Measurements from ENCODE around the gene DIAPH1.

Gene DIAPH1

GRCh38 chr5:141521244-141521781 lies 97.5 kb downstream of the DIAPH1 start:
- Histone ChIP-seq H3K14ac (ENCODE audit: low read length) (no peak overlapping the region), H3K27me3 (ENCODE audit: control insufficient read depth in 3 of 3, insufficient read depth in 3 of 3, low read depth in 1 of 3, low read length in 3 of 3) (no peaks in the 10 kb centered on the region), H2BK120ac (ENCODE audit: low read depth, low read length) (no peak overlapping the region), H2BK12ac (ENCODE audit: low read length) (no peak overlapping the region), H3K9me3 (replicated peaks in 1 of 2; ENCODE audit: control insufficient read depth in 2 of 2, insufficient read depth in 1 of 2, low read depth in 1 of 2, low read length in 2 of 2) (peaks cover 0 to 36% of the 10 kb centered on the region in 2 donors), H3K27ac (replicated peaks; ENCODE audit: low read length) (peak overlapping the region; percentile 98), H4K8ac (ENCODE audit: low read depth, low read length) (no peak overlapping the region), H2AK5ac (ENCODE audit: low read depth, low read length) (no peak overlapping the region), H2BK15ac (ENCODE audit: low read length) (no peak overlapping the region), H2AFZ (ENCODE audit: low read length) (peak overlapping the region; percentile 17), H3K4me3 (ENCODE audit: low read length in 2 of 2) (no peak overlapping the region), H3K36me3 (replicated peaks in 1 of 2; ENCODE audit: control insufficient read depth in 2 of 2, insufficient read depth in 2 of 2, low read length in 2 of 2) (peaks cover 12 to 83% of the 10 kb centered on the region in 2 donors), H2BK5ac (ENCODE audit: low read length) (no peak overlapping the region), H4K91ac (ENCODE audit: low read depth, low read length, poor library complexity) (no peak overlapping the region), H3K23ac (ENCODE audit: low read depth, low read length, poor library complexity) (no peak overlapping the region), H3K18ac (ENCODE audit: low read length) (no peak overlapping the region), H3K79me1 (ENCODE audit: low read depth, low read length) (no peaks in the 10 kb centered on the region), H3K4me1 (ENCODE audit: control insufficient read depth in 2 of 2, insufficient read depth in 1 of 2, low read depth in 1 of 2, low read length in 2 of 2) (peaks cover 29 to 39% of the 10 kb centered on the region in 2 donors), H3K4ac (ENCODE audit: low read length) (no peak overlapping the region), H3K4me2 (ENCODE audit: insufficient read depth, low read length, poor library complexity, severe bottlenecking) (no peak overlapping the region), H3K9ac (ENCODE audit: low read depth, low read length, poor library complexity) (no peak overlapping the region)
- no CpG with 5 or more reads among the region's 2 CpGs for WGBS, 2 donors (ENCODE audit: extremely low coverage in 2 of 2, insufficient read length in 2 of 2, insufficient replicate concordance in 1 of 2)
- DNase-seq (ENCODE audit: low spot score) = peak; percentile 83

GRCh38 chr5:141519605-141520565 lies 98.9 kb downstream of the DIAPH1 start:
- Histone ChIP-seq H3K36me3 (replicated peaks in 1 of 2; ENCODE audit: control insufficient read depth in 2 of 2, insufficient read depth in 2 of 2, low read length in 2 of 2) (peaks cover 13 to 84% of the 10 kb centered on the region in 2 donors), H2BK120ac (ENCODE audit: low read depth, low read length) (peak overlapping the region; percentile 29), H3K9ac (ENCODE audit: low read depth, low read length, poor library complexity) (no peak overlapping the region), H2AK5ac (ENCODE audit: low read depth, low read length) (no peak overlapping the region), H3K23ac (ENCODE audit: low read depth, low read length, poor library complexity) (no peak overlapping the region), H3K14ac (ENCODE audit: low read length) (no peak overlapping the region), H2BK15ac (ENCODE audit: low read length) (no peak overlapping the region), H3K4ac (ENCODE audit: low read length) (no peak overlapping the region), H3K9me3 (replicated peaks in 1 of 2; ENCODE audit: control insufficient read depth in 2 of 2, insufficient read depth in 1 of 2, low read depth in 1 of 2, low read length in 2 of 2) (peaks cover 0 to 36% of the 10 kb centered on the region in 2 donors), H3K4me2 (ENCODE audit: insufficient read depth, low read length, poor library complexity, severe bottlenecking) (no peak overlapping the region), H3K27ac (replicated peaks; ENCODE audit: low read length) (peak overlapping the region; percentile 98), H2BK12ac (ENCODE audit: low read length) (no peak overlapping the region), H3K4me3 (ENCODE audit: low read length in 2 of 2) (no peak overlapping the region), H4K91ac (ENCODE audit: low read depth, low read length, poor library complexity) (no peak overlapping the region), H3K4me1 (ENCODE audit: control insufficient read depth in 2 of 2, insufficient read depth in 1 of 2, low read depth in 1 of 2, low read length in 2 of 2) (peaks cover 33 to 41% of the 10 kb centered on the region in 2 donors), H3K18ac (ENCODE audit: low read length) (peak overlapping the region; percentile 78), H2BK5ac (ENCODE audit: low read length) (peak overlapping the region; percentile 19), H2AFZ (ENCODE audit: low read length) (no peak overlapping the region), H4K8ac (ENCODE audit: low read depth, low read length) (no peak overlapping the region), H3K27me3 (ENCODE audit: control insufficient read depth in 3 of 3, insufficient read depth in 3 of 3, low read depth in 1 of 3, low read length in 3 of 3) (no peaks in the 10 kb centered on the region), H3K79me1 (ENCODE audit: low read depth, low read length) (no peaks in the 10 kb centered on the region)
- DNase-seq (ENCODE audit: low spot score) = no peak
- WGBS, 2 donors (ENCODE audit: extremely low coverage in 2 of 2, insufficient read length in 2 of 2, insufficient replicate concordance in 1 of 2) = no CpG with 5 or more reads among the region's 3 CpGs

- peaks cover 13 to 78% of the 10 kb centered on the region in 2 donors for H3K36me3 ChIP-seq (replicated peaks in 1 of 2; ENCODE audit: control insufficient read depth in 2 of 2, insufficient read depth in 2 of 2, low read length in 2 of 2)
Observed at GRCh38 chr5:141518618-141519015, 100.2 kb downstream of the DIAPH1 start.

More at GRCh38 chr5:141518618-141519015, 100.2 kb downstream of the DIAPH1 start:
- Histone ChIP-seq H4K8ac (ENCODE audit: low read depth, low read length) (no peak overlapping the region), H2BK15ac (ENCODE audit: low read length) (no peak overlapping the region), H2BK12ac (ENCODE audit: low read length) (no peak overlapping the region), H3K14ac (ENCODE audit: low read length) (no peak overlapping the region), H3K4me3 (ENCODE audit: low read length in 2 of 2) (no peak overlapping the region), H3K4me2 (ENCODE audit: insufficient read depth, low read length, poor library complexity, severe bottlenecking) (no peak overlapping the region), H2AK5ac (ENCODE audit: low read depth, low read length) (no peak overlapping the region), H2AFZ (ENCODE audit: low read length) (no peak overlapping the region), H3K23ac (ENCODE audit: low read depth, low read length, poor library complexity) (no peak overlapping the region), H3K79me1 (ENCODE audit: low read depth, low read length) (no peaks in the 10 kb centered on the region), H3K4ac (ENCODE audit: low read length) (no peak overlapping the region), H2BK5ac (ENCODE audit: low read length) (no peak overlapping the region), H2BK120ac (ENCODE audit: low read depth, low read length) (no peak overlapping the region), H3K9me3 (replicated peaks in 1 of 2; ENCODE audit: control insufficient read depth in 2 of 2, insufficient read depth in 1 of 2, low read depth in 1 of 2, low read length in 2 of 2) (peaks cover 0 to 30% of the 10 kb centered on the region in 2 donors), H3K18ac (ENCODE audit: low read length) (peak overlapping the region; percentile 5), H3K27me3 (ENCODE audit: control insufficient read depth in 3 of 3, insufficient read depth in 3 of 3, low read depth in 1 of 3, low read length in 3 of 3) (no peaks in the 10 kb centered on the region), H3K4me1 (ENCODE audit: control insufficient read depth in 2 of 2, insufficient read depth in 1 of 2, low read depth in 1 of 2, low read length in 2 of 2) (peaks cover 31 to 40% of the 10 kb centered on the region in 2 donors), H3K27ac (replicated peaks; ENCODE audit: low read length) (no peak overlapping the region), H3K9ac (ENCODE audit: low read depth, low read length, poor library complexity) (no peak overlapping the region), H4K91ac (ENCODE audit: low read depth, low read length, poor library complexity) (no peak overlapping the region)
- DNase-seq (ENCODE audit: low spot score) = no peak
- WGBS, 2 donors (ENCODE audit: extremely low coverage in 2 of 2, insufficient read length in 2 of 2, insufficient replicate concordance in 1 of 2) = no CpG with 5 or more reads among the region's 1 CpG
